SK-N-SH treated with all-trans-retinoic acid at 6 μM for 48 hours (cell line): Measurements from ENCODE around the gene MAP3K6.
A peak's percentile ranks its signal among the peaks of the same experiment; 100 is the strongest.

ENCODE experiments used
- ATAC-seq: fragments of 200-7000 bp; cut with Tn5 transposase; 3 replicates; pipeline ENCODE4 v1.9.1; 2020; ENCODE audit warnings: mild to moderate bottlenecking, moderate library complexity
- ARNTL ChIP-seq: fragments of 450-650 bp; formaldehyde crosslinking; IDR thresholded peaks from 2 replicates; pipeline ENCODE4 v1.5.0; 2020; ENCODE audit warnings: low read depth, mild to moderate bottlenecking, moderate library complexity, borderline replicate concordance
- BACH2 ChIP-seq: fragments of 250-450 bp; sonication (Bioruptor Pico); IDR thresholded peaks from 2 replicates; pipeline ENCODE4 v1.9.0; 2021; ENCODE audit warnings: mild to moderate bottlenecking, borderline replicate concordance
- CSDC2 ChIP-seq: fragments of 250-450 bp; sonication (Bioruptor Pico); IDR thresholded peaks from 2 replicates; pipeline ENCODE4 v1.5.0; 2020; ENCODE audit warnings: mild to moderate bottlenecking, moderate library complexity
- ESRRG ChIP-seq: fragments of 250-450 bp; sonication (Bioruptor Pico); IDR thresholded peaks from 2 replicates; pipeline ENCODE4 v1.6.1; 2021; ENCODE audit warnings: mild to moderate bottlenecking
- ISL1 ChIP-seq: fragments of 250-450 bp; sonication (Bioruptor Pico); IDR thresholded peaks from 2 replicates; pipeline ENCODE4 v2.1.2; 2022; ENCODE audit warnings: mild to moderate bottlenecking, moderate library complexity
- OSR1 ChIP-seq: fragments of 250-450 bp; sonication (Bioruptor Pico); IDR thresholded peaks from 2 replicates; pipeline ENCODE4 v1.8.0; 2022; ENCODE audit warnings: moderate library complexity, mild to moderate bottlenecking, inconsistent platforms
- PPARA ChIP-seq: fragments of 250-450 bp; sonication (Bioruptor Pico); IDR thresholded peaks from 2 replicates; pipeline ENCODE4 v1.5.0; 2020; ENCODE audit warnings: mild to moderate bottlenecking, borderline replicate concordance
- SNAI2 ChIP-seq: fragments of 250-450 bp; sonication (Bioruptor Pico); IDR thresholded peaks from 2 replicates; pipeline ENCODE4 v1.5.0; 2020; ENCODE audit warnings: mild to moderate bottlenecking, moderate library complexity
- ZC3H10 ChIP-seq: fragments of 250-450 bp; sonication (Bioruptor Pico); IDR thresholded peaks from 2 replicates; pipeline ENCODE4 v1.5.1; 2021; ENCODE audit warnings: mild to moderate bottlenecking, moderate library complexity
- ZFP3 ChIP-seq: fragments of 250-450 bp; sonication (Bioruptor Pico); IDR thresholded peaks from 2 replicates; pipeline ENCODE4 v1.5.0; 2020; ENCODE audit warnings: mild to moderate bottlenecking, moderate library complexity
- ZFP30 ChIP-seq: fragments of 450-650 bp; formaldehyde crosslinking; IDR thresholded peaks from 2 replicates; pipeline ENCODE4 v1.5.0; 2022; ENCODE audit warnings: mild to moderate bottlenecking, moderate library complexity
- ZNF8 ChIP-seq: fragments of 450-650 bp; formaldehyde crosslinking; IDR thresholded peaks from 2 replicates; pipeline ENCODE4 v1.5.0; 2020; ENCODE audit warnings: mild to moderate bottlenecking, moderate library complexity
- TF ChIP-seq, protein P1 (sequence below): fragments of 250-450 bp; sonication (Bioruptor Pico); IDR thresholded peaks from 2 replicates; pipeline ENCODE4 v1.8.0; 2021; ENCODE audit warnings: low read depth, mild to moderate bottlenecking, moderate library complexity, borderline replicate concordance
- TF ChIP-seq, protein P2 (sequence below): fragments of 250-450 bp; sonication (Bioruptor Pico); IDR thresholded peaks from 2 replicates; pipeline ENCODE4 v1.5.0; 2020; ENCODE audit warnings: mild to moderate bottlenecking, moderate library complexity
- TF ChIP-seq, protein P3 (sequence below): fragments of 250-450 bp; sonication (Bioruptor Pico); IDR thresholded peaks from 2 replicates; pipeline ENCODE4 v1.8.0; 2020; ENCODE audit warnings: mild to moderate bottlenecking, moderate library complexity, borderline replicate concordance
- TF ChIP-seq, protein P4 (sequence below): fragments of 250-450 bp; sonication (Bioruptor Pico); IDR thresholded peaks from 2 replicates; pipeline ENCODE4 v1.5.1; 2020; ENCODE audit warnings: low read depth, mild to moderate bottlenecking, moderate library complexity

The MAP3K6 gene

DNA sequence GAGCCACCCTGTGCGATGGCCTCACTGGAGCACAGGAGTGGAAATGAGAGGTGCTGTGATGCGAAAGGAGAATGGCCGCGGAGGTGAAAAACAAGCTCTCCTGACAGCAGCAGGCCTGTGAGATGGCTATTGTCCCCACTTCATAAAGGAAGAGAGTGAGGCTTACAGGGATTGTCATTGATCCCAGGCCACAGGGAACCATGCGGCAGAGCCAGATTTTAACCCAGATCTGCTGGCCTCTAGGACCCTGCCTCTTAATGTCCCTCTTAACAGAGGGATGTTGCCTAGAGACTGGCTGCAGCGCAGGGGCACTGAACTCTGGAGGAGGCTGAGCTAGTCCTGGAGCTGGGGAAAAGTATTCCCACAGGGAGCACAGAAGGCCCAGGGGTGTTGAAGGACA is 28.0 kb downstream of the MAP3K6 start:
- ATAC-seq, result no peak
- no peak for TF ChIP-seq ARNTL
- TF ChIP-seq OSR1 (CRISPR knock-in tag), result no peak
- TF ChIP-seq ZFP30 (CRISPR knock-in tag), result no peak
- TF ChIP-seq, protein P1, sequence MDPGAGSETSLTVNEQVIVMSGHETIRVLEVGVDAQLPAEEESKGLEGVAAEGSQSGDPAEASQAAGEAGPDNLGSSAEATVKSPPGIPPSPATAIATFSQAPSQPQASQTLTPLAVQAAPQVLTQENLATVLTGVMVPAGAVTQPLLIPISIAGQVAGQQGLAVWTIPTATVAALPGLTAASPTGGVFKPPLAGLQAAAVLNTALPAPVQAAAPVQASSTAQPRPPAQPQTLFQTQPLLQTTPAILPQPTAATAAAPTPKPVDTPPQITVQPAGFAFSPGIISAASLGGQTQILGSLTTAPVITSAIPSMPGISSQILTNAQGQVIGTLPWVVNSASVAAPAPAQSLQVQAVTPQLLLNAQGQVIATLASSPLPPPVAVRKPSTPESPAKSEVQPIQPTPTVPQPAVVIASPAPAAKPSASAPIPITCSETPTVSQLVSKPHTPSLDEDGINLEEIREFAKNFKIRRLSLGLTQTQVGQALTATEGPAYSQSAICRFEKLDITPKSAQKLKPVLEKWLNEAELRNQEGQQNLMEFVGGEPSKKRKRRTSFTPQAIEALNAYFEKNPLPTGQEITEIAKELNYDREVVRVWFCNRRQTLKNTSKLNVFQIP, result no peak

DNA sequence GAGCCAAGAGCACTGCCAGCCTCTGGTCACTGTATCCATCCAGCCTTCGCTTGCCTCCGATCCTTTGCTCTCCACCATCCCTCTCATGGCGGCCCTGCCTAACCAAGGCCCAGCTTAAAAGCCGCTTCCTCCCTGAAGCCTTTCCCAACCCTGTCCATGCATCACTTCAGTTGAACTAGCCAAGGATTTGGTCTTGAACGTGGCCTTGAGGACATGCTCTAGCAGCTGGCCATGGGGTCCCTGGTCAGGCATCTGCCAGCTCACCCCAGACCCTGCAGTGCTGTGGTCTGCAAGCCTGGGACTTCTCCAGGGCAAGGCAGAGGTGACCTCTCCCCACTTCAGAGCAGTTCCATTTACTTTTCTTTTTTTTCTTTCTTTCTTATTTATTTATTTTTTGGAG is 30.0 kb downstream of the MAP3K6 start:
- no peak for TF ChIP-seq PPARA (CRISPR knock-in tag)
- ATAC-seq, result no peak

DNA sequence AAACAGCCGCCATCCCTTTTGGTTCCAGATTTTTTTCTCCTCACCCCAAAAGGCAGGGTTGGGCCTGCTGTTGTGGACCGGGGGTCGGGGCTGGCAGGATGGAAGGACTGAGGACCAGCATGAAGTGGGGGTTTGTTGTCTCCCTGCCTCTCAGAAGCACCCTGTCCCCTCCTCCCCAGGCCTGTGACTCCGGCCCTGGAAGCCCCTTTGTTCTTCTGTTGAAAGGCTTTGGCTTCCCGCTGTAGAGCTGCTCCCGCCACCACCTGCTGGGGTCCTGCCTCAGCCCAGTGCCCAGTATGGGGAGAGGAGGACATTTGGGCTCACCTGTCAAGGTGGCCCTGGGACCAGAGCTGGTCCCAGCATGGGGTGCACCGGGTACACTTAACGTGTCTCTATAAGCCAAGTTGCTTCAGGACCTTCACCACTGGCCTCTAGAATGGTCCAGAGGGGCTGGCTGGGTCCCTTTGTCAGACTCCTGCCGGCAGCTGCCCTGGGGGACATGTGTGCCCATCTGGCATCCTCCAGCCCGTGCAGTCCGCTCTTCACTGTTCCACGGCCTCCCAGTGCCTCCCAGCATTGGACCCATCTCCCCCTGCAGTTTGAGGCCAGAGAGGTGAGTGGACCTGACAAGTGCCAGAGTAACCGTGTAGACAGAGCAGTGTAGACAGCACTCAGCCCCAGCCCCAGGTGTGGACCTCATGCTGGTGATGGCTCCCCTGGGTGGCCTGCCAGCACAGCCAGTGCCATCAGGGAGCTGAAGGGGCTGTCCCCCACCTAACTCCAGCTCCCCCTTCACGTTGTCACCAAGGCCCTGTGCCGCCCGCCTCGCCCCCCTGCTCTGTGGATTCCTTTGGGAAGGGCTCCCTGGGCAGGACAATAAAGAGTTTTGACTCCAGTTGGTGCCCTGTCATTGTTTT is 31.0 kb downstream of the MAP3K6 start:
- TF ChIP-seq PPARA (CRISPR knock-in tag) (no peak), ZNF8 (no peak), OSR1 (CRISPR knock-in tag) (no peak), SNAI2 (CRISPR knock-in tag) (no peak), BACH2 (CRISPR knock-in tag) (no peak), ESRRG (CRISPR knock-in tag) (no peak), CSDC2 (CRISPR knock-in tag) (no peak), ZC3H10 (CRISPR knock-in tag) (no peak)
- TF ChIP-seq, protein P2, sequence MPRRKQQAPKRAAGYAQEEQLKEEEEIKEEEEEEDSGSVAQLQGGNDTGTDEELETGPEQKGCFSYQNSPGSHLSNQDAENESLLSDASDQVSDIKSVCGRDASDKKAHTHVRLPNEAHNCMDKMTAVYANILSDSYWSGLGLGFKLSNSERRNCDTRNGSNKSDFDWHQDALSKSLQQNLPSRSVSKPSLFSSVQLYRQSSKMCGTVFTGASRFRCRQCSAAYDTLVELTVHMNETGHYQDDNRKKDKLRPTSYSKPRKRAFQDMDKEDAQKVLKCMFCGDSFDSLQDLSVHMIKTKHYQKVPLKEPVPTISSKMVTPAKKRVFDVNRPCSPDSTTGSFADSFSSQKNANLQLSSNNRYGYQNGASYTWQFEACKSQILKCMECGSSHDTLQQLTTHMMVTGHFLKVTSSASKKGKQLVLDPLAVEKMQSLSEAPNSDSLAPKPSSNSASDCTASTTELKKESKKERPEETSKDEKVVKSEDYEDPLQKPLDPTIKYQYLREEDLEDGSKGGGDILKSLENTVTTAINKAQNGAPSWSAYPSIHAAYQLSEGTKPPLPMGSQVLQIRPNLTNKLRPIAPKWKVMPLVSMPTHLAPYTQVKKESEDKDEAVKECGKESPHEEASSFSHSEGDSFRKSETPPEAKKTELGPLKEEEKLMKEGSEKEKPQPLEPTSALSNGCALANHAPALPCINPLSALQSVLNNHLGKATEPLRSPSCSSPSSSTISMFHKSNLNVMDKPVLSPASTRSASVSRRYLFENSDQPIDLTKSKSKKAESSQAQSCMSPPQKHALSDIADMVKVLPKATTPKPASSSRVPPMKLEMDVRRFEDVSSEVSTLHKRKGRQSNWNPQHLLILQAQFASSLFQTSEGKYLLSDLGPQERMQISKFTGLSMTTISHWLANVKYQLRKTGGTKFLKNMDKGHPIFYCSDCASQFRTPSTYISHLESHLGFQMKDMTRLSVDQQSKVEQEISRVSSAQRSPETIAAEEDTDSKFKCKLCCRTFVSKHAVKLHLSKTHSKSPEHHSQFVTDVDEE (CRISPR knock-in tag), result no peak
- TF ChIP-seq, protein P3, sequence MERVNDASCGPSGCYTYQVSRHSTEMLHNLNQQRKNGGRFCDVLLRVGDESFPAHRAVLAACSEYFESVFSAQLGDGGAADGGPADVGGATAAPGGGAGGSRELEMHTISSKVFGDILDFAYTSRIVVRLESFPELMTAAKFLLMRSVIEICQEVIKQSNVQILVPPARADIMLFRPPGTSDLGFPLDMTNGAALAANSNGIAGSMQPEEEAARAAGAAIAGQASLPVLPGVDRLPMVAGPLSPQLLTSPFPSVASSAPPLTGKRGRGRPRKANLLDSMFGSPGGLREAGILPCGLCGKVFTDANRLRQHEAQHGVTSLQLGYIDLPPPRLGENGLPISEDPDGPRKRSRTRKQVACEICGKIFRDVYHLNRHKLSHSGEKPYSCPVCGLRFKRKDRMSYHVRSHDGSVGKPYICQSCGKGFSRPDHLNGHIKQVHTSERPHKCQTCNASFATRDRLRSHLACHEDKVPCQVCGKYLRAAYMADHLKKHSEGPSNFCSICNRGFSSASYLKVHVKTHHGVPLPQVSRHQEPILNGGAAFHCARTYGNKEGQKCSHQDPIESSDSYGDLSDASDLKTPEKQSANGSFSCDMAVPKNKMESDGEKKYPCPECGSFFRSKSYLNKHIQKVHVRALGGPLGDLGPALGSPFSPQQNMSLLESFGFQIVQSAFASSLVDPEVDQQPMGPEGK, result no peak
- TF ChIP-seq, protein P4, sequence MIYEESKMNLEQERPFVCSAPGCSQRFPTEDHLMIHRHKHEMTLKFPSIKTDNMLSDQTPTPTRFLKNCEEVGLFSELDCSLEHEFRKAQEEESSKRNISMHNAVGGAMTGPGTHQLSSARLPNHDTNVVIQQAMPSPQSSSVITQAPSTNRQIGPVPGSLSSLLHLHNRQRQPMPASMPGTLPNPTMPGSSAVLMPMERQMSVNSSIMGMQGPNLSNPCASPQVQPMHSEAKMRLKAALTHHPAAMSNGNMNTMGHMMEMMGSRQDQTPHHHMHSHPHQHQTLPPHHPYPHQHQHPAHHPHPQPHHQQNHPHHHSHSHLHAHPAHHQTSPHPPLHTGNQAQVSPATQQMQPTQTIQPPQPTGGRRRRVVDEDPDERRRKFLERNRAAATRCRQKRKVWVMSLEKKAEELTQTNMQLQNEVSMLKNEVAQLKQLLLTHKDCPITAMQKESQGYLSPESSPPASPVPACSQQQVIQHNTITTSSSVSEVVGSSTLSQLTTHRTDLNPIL (CRISPR knock-in tag), result no peak
- TF ChIP-seq, all 23 proteins: peak for 0
- no peak for ATAC-seq

DNA sequence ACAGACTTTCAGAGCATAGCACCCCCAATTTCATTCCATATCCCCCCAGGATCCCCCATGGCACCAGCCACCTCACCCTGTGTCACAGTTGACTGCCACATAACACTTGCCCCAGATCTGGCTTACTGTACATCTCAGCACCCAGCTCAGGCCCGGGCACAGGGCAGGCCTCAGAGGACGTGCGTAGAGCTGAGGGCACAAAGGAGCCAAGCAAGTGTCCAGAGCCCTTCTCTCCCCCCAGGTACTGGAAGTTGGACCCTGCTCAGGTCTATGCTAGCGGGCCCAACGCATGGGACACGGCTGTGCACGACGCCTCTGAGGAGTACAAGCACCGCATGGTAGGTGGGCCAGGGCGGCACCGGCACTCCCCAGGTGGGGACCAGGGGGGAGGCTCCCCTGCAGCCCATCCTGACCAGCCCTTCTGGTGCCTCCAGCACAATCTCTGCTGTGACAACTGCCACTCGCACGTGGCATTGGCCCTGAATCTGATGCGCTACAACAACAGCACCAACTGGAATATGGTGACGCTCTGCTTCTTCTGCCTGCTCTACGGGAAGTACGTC is 33.0 kb downstream of the MAP3K6 start:
- no peak for ATAC-seq
- no peak for TF ChIP-seq ISL1 (CRISPR knock-in tag)
- TF ChIP-seq, all 23 proteins: peak for 0

DNA sequence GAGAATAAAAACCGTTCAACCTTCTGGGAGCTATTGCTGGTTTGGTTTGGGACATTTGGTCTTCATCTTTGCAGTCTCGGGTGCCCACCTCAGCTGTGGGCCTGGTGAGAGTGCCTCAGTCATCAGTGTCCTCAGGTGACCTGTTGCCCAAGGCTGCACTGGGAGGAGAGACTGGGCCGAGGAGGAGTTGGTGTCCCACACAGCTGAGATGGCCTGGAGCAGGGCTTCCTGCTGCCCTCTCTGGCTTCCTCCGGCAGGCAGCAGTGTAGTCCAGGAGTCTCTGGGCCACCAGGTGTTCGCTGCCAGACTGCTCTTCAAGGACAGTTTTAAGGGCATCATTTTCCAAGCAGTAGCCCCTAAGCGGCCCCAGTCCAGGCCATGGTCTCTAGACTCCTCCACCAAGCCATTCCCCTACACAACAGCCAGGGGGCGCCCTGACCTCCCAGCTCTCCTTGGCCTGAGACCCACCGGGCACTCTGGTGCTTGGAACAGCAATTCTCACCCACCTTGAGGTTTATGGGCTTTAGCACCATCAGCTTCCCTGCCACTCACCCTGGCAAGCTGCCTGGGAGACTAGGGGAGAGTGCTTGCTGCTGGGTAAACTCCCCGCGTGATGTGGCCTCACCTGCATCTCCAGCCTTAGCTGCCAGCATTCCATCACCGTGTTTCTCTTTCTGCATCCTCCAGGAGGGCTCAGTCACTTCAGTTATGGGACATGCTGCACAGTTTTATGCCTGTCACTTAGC is 34.1 kb downstream of the MAP3K6 start:
- no peak for TF ChIP-seq ZFP3 (CRISPR knock-in tag)
- TF ChIP-seq, protein P4 (CRISPR knock-in tag), result no peak

More for the DNA sequence above, 34.1 kb downstream of the MAP3K6 start:
- ATAC-seq, result peak; percentile 91
